ENCODE results near the gene PRSS33. TPM values are rescaled to one million over a fixed set of nuclear protein-coding genes. Genes with fewer than 3 reads are reported as not detected.

Gene PRSS33
- total RNA-seq, 2 experiments from 2014 or later = not detected

DNA sequence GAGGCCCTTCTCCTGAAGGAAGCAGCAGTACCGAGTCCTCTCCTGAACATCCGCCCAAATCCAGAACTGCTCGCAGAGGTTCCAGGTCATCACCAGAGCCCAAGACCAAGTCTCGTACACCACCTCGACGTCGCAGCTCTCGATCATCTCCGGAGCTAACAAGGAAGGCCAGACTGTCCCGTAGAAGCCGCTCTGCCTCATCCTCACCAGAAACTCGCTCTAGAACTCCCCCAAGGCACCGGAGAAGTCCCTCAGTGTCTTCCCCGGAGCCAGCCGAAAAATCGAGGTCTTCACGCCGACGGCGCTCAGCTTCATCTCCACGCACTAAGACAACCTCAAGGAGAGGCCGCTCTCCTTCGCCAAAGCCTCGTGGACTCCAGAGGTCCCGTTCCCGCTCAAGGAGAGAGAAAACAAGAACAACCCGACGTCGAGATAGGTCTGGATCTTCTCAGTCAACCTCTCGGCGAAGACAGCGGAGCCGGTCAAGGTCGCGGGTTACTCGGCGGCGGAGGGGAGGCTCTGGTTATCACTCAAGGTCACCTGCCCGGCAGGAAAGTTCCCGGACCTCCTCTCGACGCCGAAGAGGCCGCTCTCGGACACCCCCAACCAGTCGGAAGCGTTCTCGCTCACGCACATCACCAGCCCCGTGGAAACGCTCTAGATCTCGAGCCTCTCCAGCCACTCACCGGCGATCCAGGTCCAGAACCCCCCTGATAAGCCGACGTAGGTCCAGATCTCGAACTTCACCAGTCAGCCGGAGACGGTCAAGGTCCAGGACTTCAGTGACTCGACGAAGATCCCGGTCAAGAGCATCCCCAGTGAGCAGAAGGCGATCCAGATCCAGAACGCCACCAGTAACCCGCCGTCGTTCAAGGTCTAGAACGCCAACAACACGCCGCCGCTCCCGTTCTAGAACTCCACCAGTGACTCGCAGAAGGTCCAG is 21.6 kb downstream of the PRSS33 start:
- Mint-ChIP-seq H3K4me1 (peaks cover 12% of the 10 kb centered on the region), H3K27ac (no peak overlapping the region), H3K4me3 (no peak overlapping the region)

GRCh38 chr16:2764718-2765117 is 22.6 kb downstream of the PRSS33 start:
- Mint-ChIP-seq H3K27ac (no peak overlapping the region), H3K4me3 (no peak overlapping the region), H3K27me3 (no peaks in the 10 kb centered on the region), H3K36me3 (peaks cover 87% of the 10 kb centered on the region), H3K4me1 (peaks cover 7% of the 10 kb centered on the region), H3K9me3 (ENCODE audit: low read depth) (no peaks in the 10 kb centered on the region)
- no peak for ATAC-seq
- no peak for DNase-seq
- CTCF ChIA-PET = no interaction called here

More for the DNA sequence above, 21.6 kb downstream of the PRSS33 start:
- no peaks in the 10 kb centered on the region for H3K9me3 Mint-ChIP-seq (ENCODE audit: low read depth)
- H3K36me3 Mint-ChIP-seq = peaks cover 85% of the 10 kb centered on the region
- no peaks in the 10 kb centered on the region for H3K27me3 Mint-ChIP-seq
- CTCF ChIA-PET = no interaction called here
- ATAC-seq (no peak), DNase-seq (no peak)

DNA sequence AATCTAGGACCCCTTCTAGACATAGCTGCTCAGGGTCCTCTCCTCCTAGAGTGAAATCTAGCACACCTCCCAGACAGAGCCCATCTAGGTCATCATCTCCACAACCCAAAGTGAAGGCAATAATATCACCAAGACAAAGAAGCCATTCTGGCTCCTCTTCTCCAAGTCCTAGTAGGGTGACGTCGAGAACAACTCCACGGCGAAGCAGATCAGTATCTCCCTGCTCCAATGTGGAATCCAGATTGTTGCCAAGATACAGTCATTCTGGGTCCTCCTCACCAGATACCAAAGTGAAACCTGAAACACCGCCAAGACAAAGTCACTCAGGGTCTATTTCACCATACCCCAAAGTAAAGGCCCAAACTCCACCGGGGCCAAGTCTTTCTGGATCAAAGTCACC is 24.2 kb downstream of the PRSS33 start:
- H3K36me3 Mint-ChIP-seq = peaks cover 90% of the 10 kb centered on the region
- no peak overlapping the region for H3K27ac Mint-ChIP-seq
- no peaks in the 10 kb centered on the region for H3K9me3 Mint-ChIP-seq (ENCODE audit: low read depth)
- H3K4me1 Mint-ChIP-seq = peaks cover 7% of the 10 kb centered on the region
- DNase-seq = no peak
- H3K4me3 Mint-ChIP-seq = no peak overlapping the region
- H3K27me3 Mint-ChIP-seq = no peaks in the 10 kb centered on the region
- CTCF ChIA-PET = interaction anchor here (1.5 kb wide), 1 partner anchor 9 kb away, joined by 3 read pairs; no protein-coding TSS in a partner anchor
- ATAC-seq = no peak

DNA sequence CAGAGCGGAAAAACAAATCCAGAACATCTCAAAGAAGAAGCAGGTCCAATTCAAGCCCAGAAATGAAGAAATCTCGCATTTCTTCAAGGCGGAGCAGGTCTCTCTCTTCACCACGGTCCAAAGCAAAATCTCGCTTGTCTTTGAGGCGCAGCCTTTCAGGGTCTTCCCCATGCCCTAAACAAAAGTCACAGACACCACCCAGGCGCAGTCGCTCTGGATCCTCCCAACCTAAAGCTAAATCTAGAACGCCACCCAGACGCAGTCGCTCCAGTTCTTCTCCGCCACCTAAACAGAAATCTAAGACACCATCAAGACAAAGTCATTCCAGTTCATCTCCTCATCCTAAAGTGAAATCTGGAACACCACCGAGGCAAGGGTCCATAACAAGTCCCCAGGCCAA is 24.6 kb downstream of the PRSS33 start:
- CTCF ChIA-PET = no interaction called here
- DNase-seq = no peak
- no peak for ATAC-seq
- Mint-ChIP-seq H3K9me3 (ENCODE audit: low read depth) (no peaks in the 10 kb centered on the region), H3K4me3 (no peak overlapping the region), H3K36me3 (peaks cover 91% of the 10 kb centered on the region), H3K4me1 (peaks cover 10% of the 10 kb centered on the region), H3K27me3 (no peaks in the 10 kb centered on the region), H3K27ac (no peak overlapping the region)

- CTCF ChIA-PET = no interaction called here
- Mint-ChIP-seq H3K27ac (no peak overlapping the region), H3K27me3 (no peaks in the 10 kb centered on the region), H3K4me3 (no peak overlapping the region), H3K36me3 (peaks cover 94% of the 10 kb centered on the region), H3K4me1 (peaks cover 14% of the 10 kb centered on the region), H3K9me3 (ENCODE audit: low read depth) (no peaks in the 10 kb centered on the region)
- DNase-seq = no peak
- ATAC-seq = no peak
Measured at GRCh38 chr16:2761886-2762583, 25.3 kb downstream of the PRSS33 start.

GRCh38 chr16:2761472-2761871 is 25.9 kb downstream of the PRSS33 start:
- ATAC-seq = no peak
- CTCF ChIA-PET = no interaction called here
- H3K36me3 Mint-ChIP-seq = peaks cover 97% of the 10 kb centered on the region
- no peaks in the 10 kb centered on the region for H3K9me3 Mint-ChIP-seq (ENCODE audit: low read depth)
- no peak overlapping the region for H3K4me3 Mint-ChIP-seq
- H3K27ac Mint-ChIP-seq = no peak overlapping the region
- no peak for DNase-seq
- H3K27me3 Mint-ChIP-seq = no peaks in the 10 kb centered on the region
- H3K4me1 Mint-ChIP-seq = peaks cover 19% of the 10 kb centered on the region

- CTCF ChIA-PET = interaction anchor here (1.7 kb wide), 1 partner anchor 111 kb away, joined by 4 read pairs; no protein-coding TSS in a partner anchor
- ATAC-seq (no peak), DNase-seq (no peak)
- Mint-ChIP-seq H3K27ac (no peak overlapping the region), H3K36me3 (peaks cover 84% of the 10 kb centered on the region), H3K4me1 (peaks cover 44% of the 10 kb centered on the region), H3K27me3 (no peaks in the 10 kb centered on the region), H3K9me3 (ENCODE audit: low read depth) (no peaks in the 10 kb centered on the region), H3K4me3 (no peak overlapping the region)
Measured at GRCh38 chr16:2757344-2757743, 30.0 kb downstream of the PRSS33 start.

GRCh38 chr16:2756288-2757015 is 30.9 kb downstream of the PRSS33 start:
- Mint-ChIP-seq H3K36me3 (peaks cover 75% of the 10 kb centered on the region), H3K9me3 (ENCODE audit: low read depth) (no peaks in the 10 kb centered on the region), H3K27me3 (no peaks in the 10 kb centered on the region), H3K27ac (peak overlapping the region; percentile 41), H3K4me3 (no peak overlapping the region), H3K4me1 (peaks cover 49% of the 10 kb centered on the region)
- no peak for ATAC-seq
- CTCF ChIA-PET = interaction anchor here (0.8 kb wide), 1 partner anchor 83 kb away, joined by 4 read pairs; no protein-coding TSS in a partner anchor
- no peak for DNase-seq

DNA sequence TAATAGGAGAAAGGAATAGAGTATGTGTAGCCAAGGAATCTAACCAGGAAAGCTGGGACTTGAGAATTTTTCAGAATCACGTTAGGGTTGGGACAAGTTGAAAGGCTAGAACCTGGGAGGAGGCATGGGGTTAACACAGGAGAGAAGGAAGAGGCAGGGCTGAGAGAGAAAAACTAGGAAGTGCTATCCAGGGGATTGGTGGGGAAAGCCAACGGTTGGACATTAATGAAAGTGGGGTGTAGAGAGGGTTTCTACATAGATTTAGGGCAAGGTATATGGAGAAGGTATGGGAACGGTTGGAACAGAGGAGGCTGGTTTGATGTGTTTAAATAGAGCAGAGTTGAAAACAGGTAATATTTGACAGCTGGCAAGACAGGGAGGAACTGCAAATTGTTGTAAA is 32.2 kb downstream of the PRSS33 start:
- ATAC-seq (no peak), DNase-seq (no peak)
- Mint-ChIP-seq H3K4me3 (peak overlapping the region; percentile 89), H3K27ac (peak overlapping the region; percentile 79), H3K9me3 (ENCODE audit: low read depth) (no peaks in the 10 kb centered on the region), H3K27me3 (no peaks in the 10 kb centered on the region), H3K4me1 (peaks cover 62% of the 10 kb centered on the region), H3K36me3 (peaks cover 64% of the 10 kb centered on the region)
- CTCF ChIA-PET = interaction anchor here (1.1 kb wide), 1 partner anchor 19 kb away, joined by 3 read pairs; no protein-coding TSS in a partner anchor

DNA sequence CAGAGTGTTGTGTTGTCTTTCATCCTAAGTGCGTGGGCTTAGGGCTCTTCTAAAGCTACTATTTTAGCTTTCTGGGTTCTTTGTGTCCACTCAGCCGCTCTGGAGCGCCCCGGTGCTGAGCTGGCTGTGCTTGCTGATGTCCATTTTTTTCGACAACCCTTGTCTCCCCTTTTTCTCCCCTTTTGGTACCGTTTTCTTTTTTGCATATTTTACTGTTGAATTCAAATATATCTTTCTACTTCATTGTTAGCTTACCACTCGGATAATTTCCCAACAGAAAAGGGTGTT is 33.7 kb downstream of the PRSS33 start:
- peaks cover 53% of the 10 kb centered on the region for H3K36me3 Mint-ChIP-seq
- H3K9me3 Mint-ChIP-seq (ENCODE audit: low read depth) = no peaks in the 10 kb centered on the region
- H3K4me3 Mint-ChIP-seq = peak overlapping the region; percentile 89
- H3K4me1 Mint-ChIP-seq = peaks cover 68% of the 10 kb centered on the region
- CTCF ChIA-PET = interaction anchor here (1.0 to 3.1 kb wide), 7 partner anchors 10 to 212 kb away, joined by 3 to 8 read pairs (median 3); no protein-coding TSS in a partner anchor
- H3K27me3 Mint-ChIP-seq = no peaks in the 10 kb centered on the region
- peak overlapping the region; percentile 79 for H3K27ac Mint-ChIP-seq
- ATAC-seq (no peak), DNase-seq (no peak)

DNA sequence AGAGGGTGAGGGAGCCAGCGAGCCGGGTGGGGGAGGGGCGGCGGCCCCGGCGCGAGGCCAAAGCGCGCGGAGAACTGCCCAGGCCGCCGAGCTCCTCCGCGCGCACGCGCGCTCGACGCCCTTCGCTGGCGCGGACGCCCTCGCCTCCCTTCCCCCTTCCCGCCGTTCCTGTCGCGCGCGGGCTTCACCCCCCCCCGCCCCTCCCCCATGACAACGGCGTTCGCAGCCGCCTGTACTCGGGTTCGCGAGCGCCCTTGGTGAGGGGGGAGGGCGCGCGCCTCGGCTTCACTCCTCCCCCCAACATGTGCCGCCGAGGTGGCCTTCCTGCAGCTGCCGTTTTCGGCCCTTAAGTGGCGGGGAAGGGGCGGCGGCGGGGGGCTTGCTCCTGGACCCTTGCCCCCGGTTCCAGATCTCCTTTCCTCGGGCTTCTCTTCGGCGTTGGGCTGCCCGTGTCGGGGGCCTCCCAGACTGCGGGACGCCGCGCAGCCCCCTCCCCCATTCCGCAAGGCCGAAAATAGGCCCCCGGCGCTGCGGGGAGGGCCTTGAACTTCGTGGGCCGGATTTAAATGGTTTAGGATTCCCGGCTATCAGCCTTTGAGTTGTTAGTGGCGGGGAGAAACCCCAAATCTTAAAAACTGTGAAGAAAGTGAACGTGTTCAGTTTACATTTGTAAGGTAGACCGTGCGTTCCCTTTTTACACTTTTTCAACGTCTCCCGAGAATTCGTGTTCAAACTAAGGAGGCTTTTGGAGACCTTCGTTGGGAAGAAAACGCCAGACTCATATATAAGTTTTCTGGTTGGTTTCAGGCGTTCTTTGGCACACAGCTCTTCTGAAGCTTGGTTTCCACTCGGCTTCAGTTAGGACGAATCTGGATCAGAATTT is 34.3 kb downstream of the PRSS33 start:
- peaks cover 48% of the 10 kb centered on the region for H3K36me3 Mint-ChIP-seq
- ATAC-seq = peak; percentile 58
- H3K27ac Mint-ChIP-seq = peak overlapping the region; percentile 100
- peak; percentile 82 for DNase-seq
- CTCF ChIA-PET = interaction anchor here (0.6 to 3.1 kb wide), 8 partner anchors 16 to 158 kb away, joined by 3 to 8 read pairs (median 4); no protein-coding TSS in a partner anchor
- H3K4me1 Mint-ChIP-seq = peaks cover 64% of the 10 kb centered on the region
- no peaks in the 10 kb centered on the region for H3K9me3 Mint-ChIP-seq (ENCODE audit: low read depth)
- no peaks in the 10 kb centered on the region for H3K27me3 Mint-ChIP-seq
- H3K4me3 Mint-ChIP-seq = peak overlapping the region; percentile 89

DNA sequence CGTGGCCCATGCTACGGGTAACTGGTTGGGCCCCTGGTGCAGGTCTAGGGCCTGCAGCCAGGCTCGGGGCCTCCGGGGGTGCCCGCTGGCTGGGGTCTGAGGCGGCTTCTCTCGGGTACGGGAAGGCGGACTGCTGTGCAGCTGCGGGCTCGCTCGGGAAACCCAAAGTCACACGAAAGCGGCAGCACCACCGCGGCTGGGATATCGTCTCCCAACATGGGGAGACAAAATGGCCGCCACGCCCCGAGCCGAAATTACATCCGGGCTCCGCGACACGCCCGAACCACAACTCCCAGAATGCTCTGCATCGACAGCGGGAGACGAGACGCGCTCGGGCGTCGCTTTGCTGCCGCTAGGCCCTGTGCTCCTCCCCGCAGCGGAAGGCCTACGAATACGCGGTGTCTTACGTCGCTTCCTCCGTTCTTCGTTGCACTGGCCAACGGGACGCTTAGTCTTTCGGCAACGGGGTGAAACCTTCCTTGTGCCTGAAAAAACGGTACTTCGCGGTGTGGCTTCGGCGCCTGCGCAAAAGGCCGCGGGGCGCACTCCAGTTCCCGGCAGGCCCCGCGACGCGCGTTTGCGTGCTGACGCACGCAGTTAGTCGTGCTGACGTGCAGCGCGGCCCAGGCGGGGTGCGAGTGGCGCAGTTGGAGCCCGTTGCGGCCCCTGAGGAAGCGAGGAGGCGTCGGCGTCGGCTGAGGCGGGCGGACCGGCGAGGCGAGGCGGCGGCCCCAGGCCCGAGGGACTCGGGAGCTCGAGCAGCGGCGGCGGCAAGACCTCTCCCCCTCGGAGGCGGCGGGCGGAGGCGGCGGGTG is 35.1 kb downstream of the PRSS33 start, which contains the start of gene SRRM2:
Gene SRRM2 (plus strand): TSS at position 604 of the 815 bp plus-strand sequence. CDS start 3,727 bp downstream, outside the sequence.
- H3K9me3 Mint-ChIP-seq (ENCODE audit: low read depth) = no peaks in the 10 kb centered on the region
- ATAC-seq (peak; percentile 89), DNase-seq (peak; percentile 98)
- peak within 1 kb of the TSS; percentile 89 for H3K4me3 Mint-ChIP-seq
- H3K4me1 Mint-ChIP-seq = peaks cover 58% of the 10 kb centered on the region
- no peaks in the 10 kb centered on the region for H3K27me3 Mint-ChIP-seq
- peak within 1 kb of the TSS; percentile 100 for H3K27ac Mint-ChIP-seq
- H3K36me3 Mint-ChIP-seq = peaks cover 39% of the 10 kb centered on the region
- CTCF ChIA-PET = interaction anchor here (0.6 to 3.1 kb wide), 6 partner anchors 24 to 159 kb away, joined by 3 to 7 read pairs (median 5); partner anchors contain the start of gene PRSS27
